H4 (cell line): ENCODE data around the gene SYTL3. TPM values are rescaled to one million over a fixed set of nuclear protein-coding genes. Genes with fewer than 3 reads are reported as not detected.

ENCODE experiments used
- DNase-seq: peaks from one replicate; pipeline ENCODE4 v3.0.0-alpha.2; 2015; ENCODE audit warnings: low spot score
- total RNA-seq: library from RNA; depleted of rRNA; stranded (reverse); fragments of >200 nt; shearing (Covaris generic); gene quantifications from 2 replicates; pipeline ENCODE4 v1.2.3, GENCODE V29; 2014

SYTL3 gene
- total RNA-seq, 1 experiment from 2014 or later = 1.0 TPM

DNA sequence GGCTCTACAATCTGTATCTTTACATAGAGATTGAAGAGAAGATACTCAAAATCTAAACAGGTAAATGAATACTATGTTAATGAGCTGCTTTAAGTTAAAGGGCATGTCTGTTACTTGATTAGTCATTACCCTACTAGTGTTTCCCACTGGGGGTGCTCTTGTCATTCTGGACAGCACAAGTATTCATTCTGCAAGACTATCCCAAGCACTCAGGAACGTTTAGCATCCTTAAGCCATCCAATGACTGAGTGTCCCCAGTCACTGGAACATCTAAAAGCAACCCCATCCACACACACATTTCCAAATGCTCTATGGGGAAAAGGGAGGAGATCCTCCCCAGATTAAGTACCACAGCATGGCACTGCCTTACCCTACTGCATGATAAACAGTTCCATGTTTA is 143.6 kb downstream of the SYTL3 start:
- no peak for DNase-seq

DNA sequence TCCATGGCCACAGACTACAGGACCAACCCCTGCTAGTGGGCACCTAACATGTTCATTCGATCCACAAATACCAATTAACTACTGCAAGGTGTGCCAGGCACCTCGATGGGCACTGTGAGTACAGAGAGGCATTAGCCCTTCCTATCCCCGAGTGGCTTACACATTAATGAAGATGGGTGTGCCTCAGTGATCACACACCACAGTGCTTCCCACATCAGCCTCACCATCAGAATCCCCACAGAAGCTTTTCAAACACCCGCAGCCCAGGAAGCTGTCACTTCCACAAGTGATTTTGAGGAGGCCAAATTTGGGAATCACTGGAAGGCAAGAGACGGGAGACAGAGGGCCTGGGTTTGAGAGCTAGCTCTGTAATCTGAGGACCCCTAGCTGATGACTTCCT is 145.7 kb downstream of the SYTL3 start:
- no peak for DNase-seq

DNA sequence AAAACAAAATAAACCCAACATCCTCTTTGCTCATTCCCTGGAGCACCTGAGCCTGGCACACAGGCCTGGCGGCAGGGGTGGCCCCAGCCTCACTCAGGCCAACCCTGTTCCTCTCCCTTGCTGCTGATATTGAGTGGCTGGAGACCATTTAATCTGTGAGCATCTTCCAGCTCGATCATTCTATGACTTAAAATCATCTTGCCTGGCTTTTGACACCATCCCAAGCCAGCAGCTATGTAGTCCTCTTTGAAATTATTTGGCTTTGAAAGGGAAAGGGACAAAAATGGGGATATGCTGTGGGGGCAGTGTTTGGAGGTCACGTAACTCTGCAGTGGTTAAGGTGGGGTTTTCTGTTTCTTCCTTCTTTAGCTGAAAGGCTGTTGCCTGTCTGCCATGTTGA is 146.5 kb downstream of the SYTL3 start:
- DNase-seq = no peak

DNA sequence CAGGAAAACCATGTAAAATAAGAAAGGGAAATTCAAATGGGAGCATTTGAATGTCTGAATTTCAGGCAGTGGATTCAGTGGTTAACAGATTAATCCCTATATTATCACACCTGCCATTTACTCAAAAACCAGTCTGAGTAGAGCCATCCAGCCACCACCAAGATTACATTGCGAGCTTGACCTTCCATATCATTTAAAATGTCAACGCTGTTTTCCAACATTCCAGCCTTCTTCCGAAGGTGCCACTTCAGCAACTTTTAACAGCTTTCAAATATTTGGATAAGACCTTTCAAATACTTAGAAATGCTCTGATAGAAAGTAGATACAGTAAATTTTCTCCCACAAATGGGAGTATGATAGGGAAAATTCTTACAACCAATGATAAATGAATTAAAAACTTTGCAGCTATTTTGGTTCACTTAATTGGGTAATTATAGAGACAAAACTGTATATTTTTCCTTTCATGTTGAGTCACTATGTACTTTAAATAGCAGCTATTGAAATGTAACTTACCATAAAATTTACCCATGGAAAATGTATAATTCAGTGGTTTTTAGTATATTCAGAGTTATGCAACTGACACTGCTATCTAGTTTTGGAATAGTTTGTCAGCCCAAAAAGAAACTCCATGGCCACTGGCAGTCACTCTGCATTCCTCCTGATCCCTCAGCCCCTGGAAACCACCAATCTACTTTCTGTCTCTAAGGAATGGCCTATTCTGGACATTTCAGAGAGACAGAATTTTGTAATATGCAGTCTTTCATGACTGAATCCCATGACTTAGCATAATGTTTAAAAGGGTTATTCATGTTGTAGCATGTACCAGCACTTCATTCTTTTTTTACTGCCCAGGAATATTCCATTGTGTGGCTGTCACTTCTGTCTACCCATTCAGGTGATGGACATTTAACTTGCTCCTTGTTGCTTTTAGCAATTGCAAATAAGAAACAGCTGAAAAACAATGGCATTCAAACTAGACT is 147.8 kb downstream of the SYTL3 start:
- no peak for DNase-seq

DNA sequence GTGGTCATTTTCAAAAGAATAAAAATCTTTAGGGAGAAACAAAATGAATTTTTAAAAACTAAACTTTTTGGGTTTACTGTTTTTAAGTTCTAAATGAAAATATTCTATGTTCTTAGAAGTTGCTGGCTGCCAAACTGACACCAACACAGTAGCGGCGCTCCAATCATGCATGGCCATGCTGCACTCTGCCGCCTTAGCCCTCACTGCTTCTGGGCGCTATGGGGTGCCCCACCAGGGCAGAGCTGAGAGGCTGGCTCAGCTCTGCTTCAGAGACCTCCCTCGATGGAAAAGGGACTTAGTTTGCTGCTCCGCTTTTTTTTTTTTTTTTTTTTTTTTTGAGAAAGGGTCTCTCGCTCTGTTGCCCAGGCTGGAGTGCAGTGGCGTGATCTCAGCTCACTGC is 148.5 kb downstream of the SYTL3 start:
- DNase-seq = no peak

DNA sequence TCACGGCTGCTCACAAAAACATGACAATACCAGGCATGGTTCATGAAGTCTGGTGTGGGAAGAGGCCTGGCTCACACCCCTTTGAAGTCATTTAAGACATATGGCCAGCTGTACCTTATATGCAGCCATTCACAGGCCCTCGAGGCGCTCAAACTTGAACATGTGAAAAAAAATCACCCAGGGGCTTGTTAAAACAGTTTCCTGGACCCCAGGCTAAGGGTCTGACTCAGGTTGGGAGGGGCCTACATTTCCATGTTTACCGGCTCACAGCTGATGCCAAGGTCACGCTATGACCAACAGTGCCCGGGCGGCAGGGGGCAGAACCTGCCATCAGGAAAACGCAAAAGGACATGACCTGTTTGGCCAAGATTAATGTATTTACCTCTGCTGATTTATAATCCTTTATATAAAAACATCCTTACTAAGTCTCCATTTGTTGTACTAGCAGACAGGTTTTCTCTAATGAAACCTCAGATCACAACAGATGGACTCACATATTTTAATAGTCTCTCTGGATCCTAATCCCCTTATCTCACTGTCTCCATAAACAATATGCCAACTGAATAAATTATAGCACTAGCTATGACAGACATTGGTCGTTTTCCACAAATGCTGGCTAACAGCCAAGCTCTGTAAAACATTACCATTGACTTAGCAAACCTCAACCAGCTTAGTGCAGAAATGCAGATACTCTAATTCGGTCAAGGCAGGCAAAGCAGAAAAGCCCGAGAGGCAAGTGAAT is 149.4 kb downstream of the SYTL3 start:
- peak; percentile 26 for DNase-seq

DNA sequence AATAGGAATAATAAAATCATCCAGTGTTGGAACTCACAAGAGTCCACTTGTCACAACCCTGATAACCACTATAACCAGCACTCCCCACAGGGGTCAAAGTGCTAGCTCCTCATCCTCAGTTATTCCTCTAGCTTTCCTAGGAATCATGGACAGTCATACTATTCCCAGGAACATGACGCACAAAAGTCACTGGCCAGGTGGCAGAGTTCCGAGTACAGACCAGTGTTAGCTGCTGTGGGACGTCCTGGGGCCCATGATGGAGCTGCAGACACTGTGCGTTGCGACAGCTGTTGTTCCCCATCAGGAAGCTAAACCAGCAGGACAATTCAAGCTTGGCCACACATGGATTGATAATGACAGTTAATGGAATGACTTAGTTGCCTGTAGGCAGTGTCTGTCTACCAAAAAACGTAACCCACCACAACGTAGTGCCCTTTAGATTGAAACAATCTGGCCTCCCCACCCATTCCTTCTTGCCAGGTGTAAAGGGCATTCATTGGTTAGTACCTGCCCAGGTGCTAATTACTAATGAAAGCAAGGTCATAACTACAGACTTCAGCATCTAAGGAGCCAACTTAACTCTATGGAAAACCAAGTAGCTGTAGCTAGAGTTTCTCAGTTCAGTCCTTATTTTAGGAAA is 151.9 kb downstream of the SYTL3 start:
- DNase-seq = no peak

DNA sequence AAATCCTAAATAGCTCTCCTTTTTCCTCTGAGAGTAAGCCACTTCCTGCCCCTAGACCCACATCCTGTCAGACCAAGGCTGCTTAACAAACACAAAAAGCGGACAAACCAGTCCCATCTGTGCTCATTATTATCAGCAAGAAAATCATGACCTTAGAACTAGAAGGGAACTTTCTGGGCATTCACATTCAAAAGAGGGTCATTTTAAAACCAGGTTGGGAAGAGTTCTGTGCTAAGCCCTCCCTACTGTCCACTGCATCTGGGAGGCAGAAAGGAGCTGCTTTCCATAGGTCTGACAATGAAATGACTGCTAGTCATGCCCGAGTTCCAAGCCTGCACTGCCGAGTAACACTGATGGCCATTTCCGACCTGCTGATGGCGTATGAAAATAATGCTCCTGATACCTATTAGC is 153.9 kb downstream of the SYTL3 start:
- DNase-seq = peak; percentile 28

DNA sequence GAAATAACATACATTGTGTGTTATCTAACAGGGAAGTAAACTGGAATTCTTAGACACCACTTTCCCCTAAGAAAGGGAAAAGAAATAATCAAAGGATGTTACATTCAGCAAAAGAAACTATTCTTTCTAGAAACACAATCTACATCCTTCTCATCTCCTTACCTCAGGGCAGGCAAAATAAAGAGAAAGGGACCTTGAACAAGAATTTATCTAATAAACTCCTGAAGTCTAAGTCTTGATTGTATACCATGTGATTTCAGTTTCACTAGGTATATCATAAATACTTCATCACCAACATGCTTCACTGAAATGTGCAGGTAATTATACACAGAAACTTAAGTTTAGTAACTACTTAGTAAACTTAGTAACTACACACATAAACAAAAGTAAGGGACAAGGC is 154.4 kb downstream of the SYTL3 start:
- DNase-seq = no peak

DNA sequence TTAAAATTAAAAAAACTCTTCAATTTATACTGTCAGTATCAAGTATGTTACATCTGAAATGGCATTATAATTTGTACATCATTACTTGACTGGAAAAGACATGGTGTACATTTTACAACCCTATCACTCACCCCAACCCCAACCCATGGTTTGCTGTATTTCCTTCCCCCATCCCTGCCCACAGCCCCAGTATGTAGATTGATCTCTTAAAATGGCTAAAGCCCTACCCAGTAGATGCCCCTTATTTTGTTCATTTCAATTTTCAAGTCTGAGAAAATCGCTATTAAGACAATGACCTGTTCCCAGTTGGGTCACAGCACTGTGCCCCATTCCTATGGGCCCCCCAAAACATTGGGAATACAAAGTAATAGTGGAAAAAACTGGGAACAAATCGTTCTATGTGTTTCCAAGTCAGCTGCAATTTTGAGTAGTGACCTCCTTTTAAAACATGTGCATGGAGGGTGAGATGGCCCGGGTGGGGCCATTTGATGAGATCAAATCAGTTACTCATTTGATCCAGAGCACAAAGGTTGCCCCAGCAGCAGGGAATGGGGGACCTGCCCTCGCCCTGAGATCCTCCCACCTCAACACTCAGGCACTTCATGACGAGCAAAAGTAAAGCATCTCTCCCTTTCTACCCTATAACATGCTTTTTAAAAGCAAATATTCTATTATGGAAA is 156.0 kb downstream of the SYTL3 start:
- no peak for DNase-seq

DNA sequence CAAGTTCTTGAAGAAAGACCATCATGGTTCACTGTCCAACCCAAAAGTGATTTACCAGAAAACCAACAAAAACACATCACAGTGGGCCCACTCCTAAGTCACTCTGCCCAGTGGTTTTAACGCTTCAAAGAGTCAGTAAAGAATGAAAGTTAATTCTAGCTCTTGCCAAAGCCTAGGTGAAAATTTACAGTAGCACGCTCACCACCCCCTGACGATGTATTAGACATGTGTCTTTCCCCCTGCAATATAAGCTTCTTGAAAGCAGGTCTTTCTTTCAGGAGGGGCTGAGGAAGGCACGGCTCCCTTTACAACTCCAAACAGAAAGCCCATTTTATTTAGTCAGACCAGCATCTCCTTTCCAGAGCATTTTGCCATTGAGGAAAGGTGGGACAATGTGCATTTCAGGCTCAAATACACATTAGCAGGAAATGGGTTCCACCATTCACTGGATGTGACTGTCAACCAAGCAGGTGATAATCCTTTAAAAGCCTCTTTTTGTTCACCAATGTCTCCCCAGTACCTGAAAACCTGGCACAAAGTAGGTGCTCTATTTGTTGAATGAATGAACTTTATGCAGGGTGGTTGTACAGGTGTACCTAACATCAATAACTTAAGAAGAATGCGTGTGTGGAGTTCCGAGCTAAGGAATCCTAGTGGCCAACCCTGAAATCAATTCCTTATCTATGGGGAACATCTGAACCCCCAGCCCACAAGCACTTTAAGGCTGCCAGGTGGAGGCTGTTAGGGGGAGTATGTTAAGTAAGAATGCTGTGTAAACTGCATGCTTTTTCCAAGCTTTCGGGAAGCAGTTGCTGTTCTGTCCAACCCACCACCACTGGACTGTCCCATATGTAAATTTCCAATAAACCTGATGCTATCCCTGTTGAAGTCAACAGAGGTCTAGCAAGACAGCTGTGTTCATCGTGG is 157.9 kb downstream of the SYTL3 start:
- no peak for DNase-seq

DNA sequence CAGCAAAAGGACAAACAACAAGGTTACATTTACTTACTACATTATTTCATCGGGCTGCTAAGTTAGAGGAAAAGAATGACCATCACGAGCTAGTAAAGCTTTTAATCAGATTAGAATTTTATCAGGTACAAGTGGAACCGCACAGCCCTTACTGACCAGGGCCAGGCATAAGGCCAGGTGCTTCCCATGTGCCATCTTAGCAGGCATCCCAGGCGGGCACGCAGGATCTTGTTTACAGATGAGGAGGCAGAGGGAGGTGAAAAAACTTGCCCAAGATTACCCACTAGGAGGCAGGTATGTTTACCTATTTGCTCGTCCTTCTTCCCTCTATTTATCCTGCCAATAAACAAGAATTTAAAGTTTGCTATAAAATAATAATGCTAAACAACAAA is 158.6 kb downstream of the SYTL3 start:
- no peak for DNase-seq

DNA sequence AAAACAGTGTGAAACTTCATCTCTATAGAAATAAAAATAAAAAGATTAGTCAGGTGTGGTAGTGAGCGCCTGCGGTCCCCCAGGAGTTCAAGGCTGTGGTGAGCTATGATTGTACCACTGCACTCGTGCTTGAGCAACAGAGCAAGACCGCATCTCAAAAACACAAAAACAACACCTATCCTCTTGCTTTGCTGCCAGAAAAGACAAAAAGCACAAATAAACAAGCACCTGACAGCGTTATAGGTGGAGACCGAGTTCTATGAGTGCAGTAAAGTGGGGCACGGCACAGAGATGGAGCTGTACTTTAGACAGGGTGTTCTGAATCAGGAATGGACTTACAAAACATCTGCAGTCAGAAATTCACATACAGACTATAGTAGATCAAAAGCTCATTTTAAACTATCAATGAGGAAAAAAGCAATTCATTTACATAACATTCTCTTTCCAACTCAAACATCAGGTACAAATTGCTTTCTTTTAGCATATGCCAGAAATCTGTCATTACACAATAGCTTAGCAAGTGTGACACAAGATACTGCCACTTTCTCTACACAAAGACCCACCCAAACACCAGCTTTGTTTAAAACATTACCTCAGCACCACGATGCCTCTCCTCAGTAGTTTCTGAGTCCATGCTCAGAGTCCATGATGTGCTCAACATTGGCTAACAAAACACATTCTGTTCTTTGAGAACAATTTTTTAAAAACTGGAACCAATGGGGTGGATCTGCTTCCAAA is 159.3 kb downstream of the SYTL3 start:
- DNase-seq = no peak

DNA sequence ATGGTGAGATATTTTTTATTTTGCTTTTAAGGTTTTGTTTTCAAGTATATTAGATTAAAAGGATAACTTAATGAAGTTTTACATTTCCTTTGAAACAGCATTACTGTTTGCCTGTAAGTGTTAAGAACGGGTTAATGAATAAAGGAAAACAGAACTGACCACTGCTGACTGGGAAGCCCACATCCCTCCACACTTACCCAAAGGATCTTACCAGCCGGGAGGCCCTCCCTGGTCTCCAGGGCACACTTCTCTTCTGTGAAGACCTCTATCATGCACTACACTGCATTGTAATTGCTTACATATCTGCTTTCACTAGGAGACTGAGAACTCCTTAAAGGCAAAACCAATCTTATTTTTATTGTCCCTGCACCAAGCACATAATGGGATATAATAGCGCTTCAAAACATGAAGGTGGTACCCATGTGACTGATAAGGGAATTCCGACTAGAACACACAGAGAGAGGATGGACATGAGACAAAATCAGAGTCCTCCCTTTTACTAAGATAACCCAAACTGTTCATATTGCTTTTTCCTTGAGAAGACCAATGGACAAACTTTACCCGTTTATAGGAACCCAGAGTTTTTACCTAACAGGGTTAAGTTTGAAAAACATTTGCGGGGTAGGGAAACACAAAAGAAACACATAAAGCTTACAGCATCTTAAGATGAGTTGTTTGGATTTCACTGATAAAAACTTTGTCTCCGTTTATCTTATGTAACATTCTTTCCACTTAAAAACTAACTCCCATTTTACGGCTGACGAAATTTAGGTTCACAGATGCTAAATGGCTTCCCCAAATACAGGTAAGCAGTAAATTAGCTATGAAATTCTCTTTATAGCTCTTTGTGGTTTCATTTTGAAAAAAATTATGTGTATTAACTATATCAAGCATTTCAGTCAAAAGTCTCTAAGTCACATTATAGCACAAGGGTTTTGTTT is 160.6 kb downstream of the SYTL3 start:
- DNase-seq = no peak

DNA sequence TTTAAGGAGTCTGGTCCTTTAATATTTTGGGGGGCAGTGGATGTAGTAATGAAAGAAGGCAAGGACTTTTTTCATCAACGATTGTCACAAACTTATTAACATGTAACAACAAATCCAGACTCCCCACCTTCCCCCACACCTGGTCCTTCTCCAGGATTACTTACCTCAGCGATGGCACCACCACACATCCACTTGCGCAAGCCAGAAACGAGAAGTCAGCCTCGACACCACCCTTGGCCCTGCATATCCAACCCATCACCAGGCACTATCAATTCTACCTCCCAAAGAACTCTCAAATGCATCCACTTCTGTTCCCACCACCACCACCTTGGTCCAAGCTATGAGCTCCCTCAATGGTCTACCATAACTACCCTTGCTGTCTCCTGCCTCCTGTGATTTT is 162.8 kb downstream of the SYTL3 start:
- DNase-seq = no peak

DNA sequence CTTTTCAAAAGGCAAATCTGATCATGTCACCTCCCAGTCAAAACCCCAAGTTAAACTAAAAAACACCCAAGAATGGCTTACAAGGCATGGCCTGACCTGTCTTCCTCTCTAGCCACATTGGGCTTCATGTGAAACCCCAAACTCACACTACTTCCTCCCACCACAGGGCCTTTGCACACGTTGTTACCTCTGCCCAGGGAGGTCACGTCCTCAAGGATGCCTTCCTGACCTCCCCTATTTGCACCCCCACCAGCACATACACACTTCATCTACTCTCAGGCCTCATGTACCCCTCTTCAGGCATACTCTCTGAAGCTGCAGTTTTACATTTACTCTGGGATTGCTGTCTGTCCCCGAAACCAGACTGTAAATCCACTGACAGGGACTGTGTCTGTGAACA is 163.2 kb downstream of the SYTL3 start:
- DNase-seq = no peak
